C4-2B (cell line): ENCODE data around the gene ESYT2.

Experiments used
- ZFX ChIP-seq: fragments of 450-650 bp; IDR thresholded peaks from 2 replicates; pipeline ENCODE4 v1.6.1; 2017
- TF ChIP-seq, protein P1 (sequence below): fragments of 450-650 bp; conservative IDR thresholded peaks from 2 replicates; pipeline ENCODE4 v1.5.1; 2017; ENCODE audit warnings: mild to moderate bottlenecking

DNA sequence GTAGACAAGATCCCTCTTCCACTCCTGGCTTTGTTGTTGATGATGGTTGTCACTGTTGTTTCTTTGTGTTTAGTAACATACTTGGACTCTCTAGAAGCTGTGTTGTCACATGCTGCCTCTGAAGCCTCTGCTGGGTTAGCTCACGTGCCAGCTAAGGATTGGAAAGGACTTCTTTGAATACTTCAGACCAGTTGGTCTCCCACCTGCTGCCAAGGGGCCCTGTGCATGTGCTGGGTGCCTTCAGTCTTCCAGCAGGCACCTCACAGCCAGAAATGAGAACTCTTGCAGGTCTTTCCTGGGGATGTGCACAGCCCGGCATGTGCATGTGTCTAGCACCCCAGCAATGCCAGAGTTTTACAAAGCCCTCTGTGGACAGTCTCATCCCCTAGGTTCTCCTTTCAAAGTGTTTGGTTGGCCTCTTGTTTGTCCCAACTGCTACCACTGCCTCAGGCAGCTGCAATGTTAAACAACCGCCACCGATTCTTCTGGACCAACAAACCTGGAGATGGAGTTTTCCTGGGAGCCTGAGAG, 103.0 kb downstream of the ESYT2 start:
- TF ChIP-seq, protein P1, sequence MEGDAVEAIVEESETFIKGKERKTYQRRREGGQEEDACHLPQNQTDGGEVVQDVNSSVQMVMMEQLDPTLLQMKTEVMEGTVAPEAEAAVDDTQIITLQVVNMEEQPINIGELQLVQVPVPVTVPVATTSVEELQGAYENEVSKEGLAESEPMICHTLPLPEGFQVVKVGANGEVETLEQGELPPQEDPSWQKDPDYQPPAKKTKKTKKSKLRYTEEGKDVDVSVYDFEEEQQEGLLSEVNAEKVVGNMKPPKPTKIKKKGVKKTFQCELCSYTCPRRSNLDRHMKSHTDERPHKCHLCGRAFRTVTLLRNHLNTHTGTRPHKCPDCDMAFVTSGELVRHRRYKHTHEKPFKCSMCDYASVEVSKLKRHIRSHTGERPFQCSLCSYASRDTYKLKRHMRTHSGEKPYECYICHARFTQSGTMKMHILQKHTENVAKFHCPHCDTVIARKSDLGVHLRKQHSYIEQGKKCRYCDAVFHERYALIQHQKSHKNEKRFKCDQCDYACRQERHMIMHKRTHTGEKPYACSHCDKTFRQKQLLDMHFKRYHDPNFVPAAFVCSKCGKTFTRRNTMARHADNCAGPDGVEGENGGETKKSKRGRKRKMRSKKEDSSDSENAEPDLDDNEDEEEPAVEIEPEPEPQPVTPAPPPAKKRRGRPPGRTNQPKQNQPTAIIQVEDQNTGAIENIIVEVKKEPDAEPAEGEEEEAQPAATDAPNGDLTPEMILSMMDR: no peak
- no peak for TF ChIP-seq ZFX
